Activated CD8-positive, alpha-beta T cell treated with anti-CD3 and anti-CD28 coated beads for 36 hours (primary cell): ENCODE results near the gene TTPAL. TPM values are rescaled to one million over a fixed set of nuclear protein-coding genes. Genes with fewer than 3 reads are reported as not detected.

Source experiments
- ATAC-seq: fragments of 200-7000 bp; cut with Tn5 transposase; one replicate; pipeline ENCODE4 v1.10.0; 2021; ENCODE audit warnings: mild to moderate bottlenecking, moderate library complexity
- CTCF ChIA-PET: fragments of 350-600 bp; sonication (Branson Sonifier 250); formaldehyde crosslinking; loops from one replicate; lab custom pipeline; 2021; ENCODE audit warnings: antibody characterized with exemption; lab: Charles Lee
- POLR2A ChIA-PET: fragments of 350-600 bp; sonication (Branson Sonifier 250); formaldehyde crosslinking; loops from one replicate; lab custom pipeline; 2021; ENCODE audit warnings: antibody characterized with exemption; lab: Charles Lee
- DNase-seq: peaks from one replicate; pipeline ENCODE4 v3.0.0-alpha.2; 2020
- H3K27ac Mint-ChIP-seq: one replicate; pipeline ENCODE4 v1.8.0; 2021; ENCODE audit warnings: mild to moderate bottlenecking, mixed read lengths
- H3K27me3 Mint-ChIP-seq: one replicate; pipeline ENCODE4 v1.8.0; 2021; ENCODE audit warnings: mixed read lengths
- H3K36me3 Mint-ChIP-seq: one replicate; pipeline ENCODE4 v1.8.0; 2021; ENCODE audit warnings: low read depth, mixed read lengths
- H3K4me1 Mint-ChIP-seq: one replicate; pipeline ENCODE4 v1.8.0; 2021; ENCODE audit warnings: low read depth, mixed read lengths
- H3K4me3 Mint-ChIP-seq: one replicate; pipeline ENCODE4 v1.8.0; 2021; ENCODE audit warnings: mild to moderate bottlenecking, moderate library complexity, mixed read lengths
- H3K9me3 Mint-ChIP-seq: one replicate; pipeline ENCODE4 v1.8.0; 2021; ENCODE audit warnings: mixed read lengths
- intact Hi-C: fragments of 100-400 bp; cut with micrococcal nuclease; formaldehyde crosslinking; loops from one replicate; pipeline ENCODE4 v1.10.0; 2022
- total RNA-seq, 2 experiments: library from RNA; stranded (reverse); gene quantifications; one replicate each; pipeline ENCODE4 v1.2.3, GENCODE V29; 2021
- TF ChIP-seq, protein P1 (sequence below): fragments of 200-600 bp; IDR thresholded peaks from one replicate; pipeline ENCODE4 v1.8.0; 2022; ENCODE audit warnings: antibody characterized with exemption, mild to moderate bottlenecking

Gene TTPAL
- total RNA-seq, 2 experiments from 2014 or later = 15.2 to 19.5 TPM

GRCh38 chr20:44527716-44528199 lies 52.1 kb downstream of the TTPAL start:
- ChIA-PET CTCF (no interaction called here), POLR2A (interaction anchor here (1.4 to 1.8 kb wide), 2 partner anchors 10 to 14 kb away, joined by 3 read pairs; no protein-coding TSS in a partner anchor)
- peaks cover 12% of the 10 kb centered on the region for H3K4me1 Mint-ChIP-seq
- DNase-seq (no peak), ATAC-seq (no peak)
- intact Hi-C loops = no loop called here
- no peaks in the 10 kb centered on the region for H3K36me3 Mint-ChIP-seq
- H3K27me3 Mint-ChIP-seq = no peaks in the 10 kb centered on the region
- H3K27ac Mint-ChIP-seq = no peak overlapping the region
- TF ChIP-seq, protein P1, sequence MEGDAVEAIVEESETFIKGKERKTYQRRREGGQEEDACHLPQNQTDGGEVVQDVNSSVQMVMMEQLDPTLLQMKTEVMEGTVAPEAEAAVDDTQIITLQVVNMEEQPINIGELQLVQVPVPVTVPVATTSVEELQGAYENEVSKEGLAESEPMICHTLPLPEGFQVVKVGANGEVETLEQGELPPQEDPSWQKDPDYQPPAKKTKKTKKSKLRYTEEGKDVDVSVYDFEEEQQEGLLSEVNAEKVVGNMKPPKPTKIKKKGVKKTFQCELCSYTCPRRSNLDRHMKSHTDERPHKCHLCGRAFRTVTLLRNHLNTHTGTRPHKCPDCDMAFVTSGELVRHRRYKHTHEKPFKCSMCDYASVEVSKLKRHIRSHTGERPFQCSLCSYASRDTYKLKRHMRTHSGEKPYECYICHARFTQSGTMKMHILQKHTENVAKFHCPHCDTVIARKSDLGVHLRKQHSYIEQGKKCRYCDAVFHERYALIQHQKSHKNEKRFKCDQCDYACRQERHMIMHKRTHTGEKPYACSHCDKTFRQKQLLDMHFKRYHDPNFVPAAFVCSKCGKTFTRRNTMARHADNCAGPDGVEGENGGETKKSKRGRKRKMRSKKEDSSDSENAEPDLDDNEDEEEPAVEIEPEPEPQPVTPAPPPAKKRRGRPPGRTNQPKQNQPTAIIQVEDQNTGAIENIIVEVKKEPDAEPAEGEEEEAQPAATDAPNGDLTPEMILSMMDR = no peak
- no peak overlapping the region for H3K4me3 Mint-ChIP-seq
- H3K9me3 Mint-ChIP-seq = no peaks in the 10 kb centered on the region

DNA sequence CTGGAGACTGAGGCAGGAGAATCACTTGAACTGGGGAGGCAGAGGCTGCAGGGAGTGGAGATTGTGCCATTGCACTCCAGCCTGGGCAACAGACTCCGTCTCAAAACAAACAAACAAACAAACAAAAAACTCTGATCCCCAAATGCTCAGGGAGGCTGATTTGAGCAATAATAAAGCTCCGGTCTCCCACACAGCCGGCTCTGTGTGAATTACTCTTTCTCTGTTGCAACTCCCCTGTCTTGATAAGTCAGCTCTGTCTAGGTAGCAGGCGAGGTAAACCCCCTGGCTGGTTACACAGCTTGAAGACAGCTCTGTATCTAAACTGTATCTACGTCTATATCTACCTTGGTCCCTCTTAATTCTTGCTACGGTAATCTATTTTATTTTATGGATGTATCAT lies 52.6 kb downstream of the TTPAL start:
- CTCF ChIA-PET = no interaction called here

GRCh38 chr20:44532259-44532980 lies 56.7 kb downstream of the TTPAL start:
- DNase-seq = no peak

More for the DNA sequence above, 52.6 kb downstream of the TTPAL start:
- TF ChIP-seq, protein P1 = no peak
- Mint-ChIP-seq H3K27me3 (no peaks in the 10 kb centered on the region), H3K27ac (no peak overlapping the region), H3K36me3 (no peaks in the 10 kb centered on the region), H3K4me1 (peaks cover 6% of the 10 kb centered on the region), H3K4me3 (no peak overlapping the region), H3K9me3 (no peaks in the 10 kb centered on the region)
- DNase-seq (no peak), ATAC-seq (no peak)
- intact Hi-C loops = no loop called here
- POLR2A ChIA-PET = interaction anchor here (1.4 to 1.8 kb wide), 2 partner anchors 10 to 14 kb away, joined by 3 read pairs; no protein-coding TSS in a partner anchor

GRCh38 chr20:44532981-44533331 lies 57.3 kb downstream of the TTPAL start:
- TF ChIP-seq, protein P1 = no peak
- DNase-seq (peak; percentile 18), ATAC-seq (peak; percentile 56)
- Mint-ChIP-seq H3K9me3 (no peaks in the 10 kb centered on the region), H3K27me3 (no peaks in the 10 kb centered on the region), H3K36me3 (no peaks in the 10 kb centered on the region), H3K4me1 (peaks cover 4% of the 10 kb centered on the region), H3K27ac (no peak overlapping the region), H3K4me3 (no peak overlapping the region)
- intact Hi-C loops = no loop called here
- ChIA-PET CTCF (no interaction called here), POLR2A (interaction anchor here (1.0 kb wide), 1 partner anchor 41 kb away, joined by 3 read pairs; no protein-coding TSS in a partner anchor)

More at GRCh38 chr20:44532259-44532980, 56.7 kb downstream of the TTPAL start:
- ChIA-PET CTCF (no interaction called here), POLR2A (interaction anchor here (1.0 kb wide), 2 partner anchors 18 to 41 kb away, joined by 3 read pairs; no protein-coding TSS in a partner anchor)
- Mint-ChIP-seq H3K36me3 (no peaks in the 10 kb centered on the region), H3K9me3 (no peaks in the 10 kb centered on the region), H3K27ac (no peak overlapping the region), H3K4me1 (peaks cover 4% of the 10 kb centered on the region), H3K27me3 (no peaks in the 10 kb centered on the region), H3K4me3 (no peak overlapping the region)
- no peak for ATAC-seq
- intact Hi-C loops = no loop called here
- TF ChIP-seq, protein P1 = no peak

- Mint-ChIP-seq H3K27ac (no peak overlapping the region), H3K4me3 (no peak overlapping the region), H3K27me3 (no peaks in the 10 kb centered on the region), H3K36me3 (no peaks in the 10 kb centered on the region), H3K4me1 (peaks cover 4% of the 10 kb centered on the region), H3K9me3 (no peaks in the 10 kb centered on the region)
- ChIA-PET POLR2A (no interaction called here), CTCF (interaction anchor here (1.0 to 1.1 kb wide), 2 partner anchors 60 to 150 kb away, joined by 3 read pairs; no protein-coding TSS in a partner anchor)
- intact Hi-C loops = no loop called here
- ATAC-seq (no peak), DNase-seq (no peak)
- TF ChIP-seq, protein P1 = no peak
Measured at GRCh38 chr20:44533928-44534327, 58.3 kb downstream of the TTPAL start.
